Stimulated activated CD8-positive, alpha-beta memory T cell treated with anti-CD3 and anti-CD28 coated beads, Interleukin-4, amount 100 ng/mL, for 4 hours (primary cell): ENCODE results near the gene S100A6.
"Not testable (repeated sequence)": the region's sequence is repeated elsewhere in the genome, so short reads cannot be mapped to it uniquely, and the experiment has no call there.

Experiments
- DNase-seq, 2 donors: peaks; one replicate each; pipeline ENCODE4 v3.0.0-alpha.2; 2020; ENCODE audit warnings: low read depth in 2 of 2, low spot score in 1 of 2

Gene S100A6

DNA sequence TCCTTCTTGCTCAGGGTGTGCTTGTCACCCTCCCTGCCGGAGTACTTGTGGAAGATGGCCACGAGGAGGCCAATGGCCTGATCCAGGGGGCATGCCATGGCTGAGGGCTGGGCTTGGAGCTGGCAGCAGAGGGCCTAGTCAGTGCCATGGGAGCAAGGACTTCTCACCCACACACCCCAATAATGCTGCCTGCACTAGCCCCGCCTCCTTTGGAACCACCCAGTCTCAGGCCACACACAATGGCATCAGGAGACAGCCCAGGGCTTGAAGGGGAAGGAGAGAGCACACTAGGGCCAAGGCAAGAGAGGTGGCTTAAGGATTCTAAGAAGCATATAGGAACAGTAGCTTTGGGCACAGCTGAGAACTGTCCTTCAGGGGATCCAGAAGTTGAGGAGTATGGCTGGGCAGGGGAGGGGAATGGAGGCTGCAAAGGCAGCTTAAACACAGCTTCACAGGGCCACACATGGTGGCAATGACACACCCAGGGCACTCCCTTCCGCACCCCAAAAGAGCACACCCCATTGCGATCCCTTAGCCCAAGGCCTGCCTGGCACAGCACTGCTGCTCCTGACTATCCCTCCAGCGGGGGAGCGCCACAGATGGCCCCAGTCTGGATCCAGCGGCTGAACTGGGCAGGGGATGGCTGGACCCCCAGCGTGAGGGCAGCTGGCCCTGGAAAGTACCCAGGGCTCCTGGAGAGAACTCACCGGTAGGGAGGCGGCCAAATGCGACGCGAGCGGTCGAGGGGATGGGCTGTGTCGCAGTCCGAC, at the start of gene S100A6:
Gene S100A6 (minus strand): TSS at position 750 of the 770 bp plus-strand sequence. CDS start 652 bp downstream, at position 98.
- no peak for DNase-seq

DNA sequence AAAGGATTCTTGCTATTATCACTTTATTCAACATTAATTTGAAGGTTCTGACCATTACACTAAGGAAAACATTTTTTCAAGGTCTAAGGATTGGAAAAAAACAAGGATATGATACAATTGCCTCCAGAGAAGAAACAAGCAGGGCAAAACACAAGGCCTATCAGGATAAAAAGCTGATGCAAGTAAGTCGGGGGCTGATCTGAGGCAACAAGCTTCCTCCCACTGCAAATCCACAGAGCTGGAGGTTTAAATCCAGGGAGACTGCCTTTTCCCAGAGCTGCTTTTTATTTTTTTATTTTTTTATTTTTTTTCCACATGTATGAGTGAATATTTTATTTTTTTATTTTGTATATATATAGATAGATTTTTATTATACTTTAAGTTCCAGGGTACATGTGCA, 49.2 kb upstream of the S100A6 start:
- DNase-seq, result no peak

DNA sequence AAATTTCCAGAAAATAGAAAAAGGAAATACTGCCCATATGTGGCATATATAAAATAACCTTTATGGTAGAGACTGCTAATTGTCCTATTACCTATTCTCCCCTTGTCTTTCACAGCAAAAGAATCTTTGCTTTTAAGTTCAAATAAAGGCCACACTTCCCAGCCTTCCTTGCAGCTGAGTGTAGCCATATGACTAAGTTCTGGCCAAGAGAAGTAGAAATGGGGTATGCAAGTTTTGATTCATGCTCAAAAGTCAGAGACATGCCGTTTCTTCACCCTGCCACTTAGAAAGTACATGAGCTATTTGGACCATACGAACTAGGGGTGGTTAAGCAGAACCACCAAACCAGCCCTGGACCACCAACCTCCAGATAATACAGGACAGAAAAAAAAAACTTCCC, 48.2 kb upstream of the S100A6 start:
- no peak for DNase-seq

DNA sequence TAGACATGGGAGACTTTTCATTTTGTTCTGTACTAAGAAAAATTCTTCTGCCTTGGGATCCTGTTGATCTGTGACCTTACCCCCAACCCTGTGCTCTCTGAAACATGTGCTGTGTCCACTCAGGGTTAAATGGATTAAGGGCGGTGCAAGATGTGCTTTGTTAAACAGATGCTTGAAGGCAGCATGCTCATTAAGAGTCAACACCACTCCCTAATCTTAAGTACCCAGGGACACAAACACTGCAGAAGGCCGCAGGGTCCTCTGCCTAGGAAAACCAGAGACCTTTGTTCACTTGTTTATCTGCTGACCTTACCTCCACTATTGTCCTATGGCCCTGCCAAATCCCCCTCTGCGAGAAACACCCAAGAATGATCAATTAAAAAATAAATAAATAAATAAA, 47.7 kb upstream of the S100A6 start:
- not testable (repeated sequence) for DNase-seq

DNA sequence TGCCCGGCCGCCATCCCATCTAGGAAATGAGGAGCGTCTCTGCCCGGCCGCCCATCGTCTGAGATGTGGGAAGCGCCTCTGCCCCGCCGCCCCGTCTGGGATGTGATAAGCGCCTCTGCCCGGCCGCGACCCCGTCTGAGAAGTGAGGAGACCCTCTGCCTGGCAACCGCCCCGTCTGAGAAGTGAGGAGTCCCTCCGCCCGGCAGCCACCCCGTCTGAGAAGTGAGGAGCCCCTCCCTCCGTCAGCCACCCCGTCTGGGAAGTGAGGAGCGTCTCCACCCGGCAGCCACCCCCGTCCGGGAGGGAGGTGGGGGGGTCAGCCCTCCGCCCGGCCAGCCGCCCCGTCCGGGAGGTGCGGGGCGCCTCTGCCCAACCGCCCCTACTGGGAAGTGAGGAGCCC, 47.0 kb upstream of the S100A6 start:
- not testable (repeated sequence) for DNase-seq

DNA sequence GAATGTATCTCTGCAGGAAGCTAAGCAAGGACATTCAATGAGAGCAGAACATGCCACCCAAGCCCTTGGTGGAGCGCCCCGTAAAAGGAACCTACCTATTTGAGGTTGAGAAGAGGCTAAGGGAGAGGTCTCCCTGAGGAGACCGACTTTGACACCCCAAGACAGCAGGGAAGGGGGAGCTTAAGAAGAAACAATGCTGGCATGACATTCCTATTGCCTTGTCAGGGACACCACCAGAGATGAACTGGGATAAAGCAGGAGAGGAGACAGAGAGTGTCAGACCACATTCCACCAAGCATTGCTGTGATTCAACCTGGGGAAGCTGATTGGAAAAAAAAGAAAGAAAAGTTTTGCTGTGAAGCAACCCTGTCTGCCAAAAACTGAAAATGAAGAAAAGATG, 43.1 kb upstream of the S100A6 start:
- no peak for DNase-seq

DNA sequence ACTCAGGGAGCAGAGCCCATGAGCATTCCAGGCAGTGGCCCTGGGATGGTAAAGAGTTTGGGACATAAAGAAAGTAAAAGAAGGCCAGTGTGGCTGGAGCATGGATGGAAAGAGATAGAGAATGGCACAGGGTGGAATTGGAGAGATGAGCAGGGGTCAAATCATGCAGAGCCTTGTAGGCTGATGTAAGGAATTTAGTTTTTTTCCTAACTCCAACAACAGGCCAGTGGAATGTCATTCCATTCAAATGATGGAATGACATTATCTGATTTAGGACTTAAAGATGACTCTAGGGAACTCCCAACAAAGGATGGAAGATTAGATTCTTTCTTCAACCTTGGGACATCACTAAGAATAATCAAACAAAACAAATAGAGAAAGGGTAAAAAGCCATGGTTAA, 42.7 kb upstream of the S100A6 start:
- DNase-seq, result no peak

DNA sequence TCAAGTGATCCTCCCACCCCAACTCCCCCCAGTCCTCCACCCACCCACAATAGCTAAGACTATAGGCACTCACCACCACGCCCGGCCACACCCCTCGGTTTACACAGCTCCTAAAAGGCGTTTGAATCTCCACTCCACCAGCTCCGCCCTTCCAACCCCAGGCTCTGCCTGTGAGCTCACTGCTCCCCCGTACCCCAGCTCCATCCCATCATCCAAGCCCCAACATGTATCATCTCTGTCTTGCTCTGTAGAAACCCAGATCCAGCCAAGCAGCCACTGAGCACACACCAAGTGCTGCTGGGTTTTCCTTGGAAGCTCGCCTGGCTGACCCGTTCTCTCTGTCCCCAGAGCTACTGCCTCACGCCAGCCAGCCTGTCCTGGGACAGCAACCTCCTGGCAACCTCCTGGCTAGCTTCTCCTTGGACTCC, 41.8 kb upstream of the S100A6 start:
- no peak for DNase-seq

DNA sequence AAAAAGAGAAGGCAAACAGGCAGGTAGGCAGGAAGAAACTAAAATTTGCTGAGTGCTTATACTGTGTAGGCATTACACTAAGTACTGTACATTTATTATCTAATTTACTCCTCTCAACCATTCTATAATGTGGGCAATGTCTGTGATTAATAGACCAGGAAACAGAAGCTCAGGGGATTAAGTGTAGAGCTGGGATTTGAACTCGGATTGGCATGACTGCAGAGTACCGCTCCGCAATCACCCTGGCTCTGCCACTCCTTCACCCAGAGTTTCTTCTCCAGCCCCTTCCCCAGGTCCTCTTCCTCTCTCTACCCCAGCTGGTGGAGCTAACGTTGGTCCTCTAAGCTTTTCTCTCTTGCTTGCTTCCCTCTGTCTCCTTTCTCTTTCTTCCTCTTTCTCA, 41.3 kb upstream of the S100A6 start:
- no peak for DNase-seq

DNA sequence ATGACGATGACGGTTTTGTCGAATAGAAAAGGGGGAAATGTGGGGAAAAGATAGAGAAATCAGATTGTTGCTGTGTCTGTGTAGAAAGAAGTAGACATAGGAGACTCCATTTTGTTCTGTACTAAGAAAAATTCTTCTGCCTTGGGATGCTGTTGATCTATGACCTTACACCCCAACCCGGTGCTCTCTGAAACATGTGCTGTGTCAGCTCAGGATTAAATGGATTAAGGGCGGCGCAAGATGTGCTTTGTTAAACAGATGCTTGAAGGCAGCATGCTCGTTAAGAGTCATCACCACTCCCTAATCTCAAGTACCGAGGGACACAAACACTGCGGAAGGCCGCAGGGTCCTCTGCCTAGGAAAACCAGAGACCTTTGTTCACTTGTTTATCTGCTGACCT, 39.7 kb upstream of the S100A6 start:
- DNase-seq, result not testable (repeated sequence)

DNA sequence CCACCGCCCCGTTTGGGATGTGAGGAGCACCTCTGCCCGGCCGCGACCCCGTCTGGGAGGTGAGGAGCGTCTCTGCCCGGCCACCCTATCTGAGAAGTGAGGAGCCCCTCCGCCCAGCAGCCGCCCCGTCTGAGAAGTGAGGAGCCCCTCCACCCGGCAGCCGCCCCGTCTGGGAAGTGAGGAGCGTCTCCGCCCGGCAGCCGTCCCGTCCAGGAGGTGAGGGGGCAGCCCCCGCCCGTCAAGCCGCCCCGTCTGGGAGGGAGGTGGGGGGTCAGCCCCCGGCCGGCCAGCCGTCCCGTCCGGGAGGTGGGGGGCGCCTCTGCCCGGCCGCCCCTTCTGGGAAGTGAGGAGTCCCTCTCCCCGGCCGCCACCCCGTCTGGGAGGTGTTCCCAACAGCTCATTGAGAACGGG, 39.3 kb upstream of the S100A6 start:
- DNase-seq, result not testable (repeated sequence)

DNA sequence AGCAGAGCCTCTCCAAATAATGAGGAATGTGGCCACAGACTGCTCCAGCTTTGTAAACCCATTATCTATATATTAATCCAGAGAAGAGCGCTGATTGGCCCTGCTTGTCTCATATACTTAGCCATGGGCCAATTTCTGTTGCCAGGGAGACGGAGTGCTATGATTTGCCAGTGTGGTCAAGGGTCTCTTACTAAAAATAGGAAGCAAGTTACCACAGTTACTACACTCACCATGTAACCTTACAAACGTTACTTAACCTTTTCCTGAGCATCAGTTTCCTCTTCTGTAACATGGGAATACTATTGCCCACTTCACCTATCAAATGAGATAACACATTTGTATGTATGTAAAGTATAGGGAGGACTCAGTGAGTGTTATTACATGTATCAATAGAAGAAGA, 37.6 kb upstream of the S100A6 start:
- no peak for DNase-seq

DNA sequence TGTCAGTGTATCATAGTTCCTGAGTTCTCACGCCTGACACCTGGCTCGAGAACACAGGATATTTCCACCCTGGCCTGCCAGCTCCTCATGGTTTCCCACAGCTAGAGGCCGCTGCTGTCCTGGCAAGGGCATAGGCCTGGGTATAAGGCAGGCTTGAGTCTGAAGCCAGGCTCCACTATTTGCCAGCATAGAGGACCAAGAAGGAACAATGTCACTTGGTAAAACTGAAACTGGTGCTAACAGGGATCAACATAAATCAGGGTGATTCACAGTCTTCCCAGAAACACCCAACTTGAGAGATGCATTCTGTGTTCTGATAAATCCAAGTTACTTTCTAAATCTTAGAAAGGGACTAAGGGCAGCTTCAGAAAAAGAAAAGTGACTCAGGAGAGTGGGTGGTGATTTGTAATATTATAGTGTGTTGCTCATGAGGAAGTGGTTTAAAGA, 36.8 kb upstream of the S100A6 start:
- DNase-seq, result no peak

DNA sequence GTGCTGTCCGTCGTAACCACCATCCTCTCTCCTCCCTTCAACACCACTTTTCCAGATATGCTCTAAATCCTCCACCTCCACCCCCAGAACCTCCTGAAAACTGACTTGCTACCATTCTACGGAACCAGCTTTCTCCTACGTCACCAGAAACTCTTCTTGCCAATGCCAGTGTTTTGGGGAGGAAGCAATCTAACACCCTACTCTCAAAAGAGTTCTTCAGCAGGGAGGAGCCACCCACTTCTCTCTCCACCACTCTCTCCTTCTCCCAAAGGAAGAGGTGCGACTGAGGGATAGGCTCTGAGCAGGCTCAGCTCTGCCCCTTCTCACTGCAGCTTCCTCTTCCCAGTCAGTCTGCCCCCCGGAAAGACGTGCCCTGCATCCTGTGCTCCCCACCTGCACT, 35.9 kb upstream of the S100A6 start:
- no peak for DNase-seq

DNA sequence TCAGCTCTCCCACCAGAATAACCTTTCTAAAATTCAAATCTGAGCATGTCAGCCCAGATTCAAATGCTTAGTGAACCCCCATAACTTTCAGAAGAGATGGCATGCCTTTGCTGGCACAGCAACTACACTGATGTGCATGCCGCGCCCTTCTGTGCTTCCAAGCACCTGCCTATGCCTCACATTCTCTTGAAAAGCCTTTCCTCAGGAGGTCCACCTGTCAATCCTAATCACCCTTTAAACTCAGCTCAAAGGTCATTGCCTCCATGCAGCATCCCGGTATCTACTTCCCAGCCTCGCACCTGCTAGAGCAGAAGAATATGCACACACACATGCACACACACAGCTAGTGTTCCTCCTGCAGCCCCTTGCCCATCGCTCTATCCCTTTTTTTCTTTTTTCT, 35.1 kb upstream of the S100A6 start:
- no peak for DNase-seq

DNA sequence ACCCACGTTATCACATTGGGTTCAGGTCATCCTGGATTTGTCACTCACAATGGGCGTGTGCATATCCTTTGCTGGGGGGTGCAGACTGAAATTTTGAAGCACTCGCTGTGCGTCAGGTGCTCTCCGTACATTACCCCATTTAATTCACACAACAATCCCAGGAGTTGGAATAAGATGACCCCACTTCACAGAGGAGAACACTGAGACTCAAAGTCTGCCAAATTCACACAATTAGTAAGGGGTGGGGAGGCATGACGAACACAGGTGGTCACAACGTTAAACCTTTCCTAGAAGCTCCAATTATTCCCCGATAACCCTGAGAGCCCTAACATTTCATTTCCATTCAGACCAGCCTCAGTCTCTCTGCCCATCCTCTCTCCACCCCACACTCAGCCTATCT, 33.7 kb upstream of the S100A6 start:
- DNase-seq, result no peak

DNA sequence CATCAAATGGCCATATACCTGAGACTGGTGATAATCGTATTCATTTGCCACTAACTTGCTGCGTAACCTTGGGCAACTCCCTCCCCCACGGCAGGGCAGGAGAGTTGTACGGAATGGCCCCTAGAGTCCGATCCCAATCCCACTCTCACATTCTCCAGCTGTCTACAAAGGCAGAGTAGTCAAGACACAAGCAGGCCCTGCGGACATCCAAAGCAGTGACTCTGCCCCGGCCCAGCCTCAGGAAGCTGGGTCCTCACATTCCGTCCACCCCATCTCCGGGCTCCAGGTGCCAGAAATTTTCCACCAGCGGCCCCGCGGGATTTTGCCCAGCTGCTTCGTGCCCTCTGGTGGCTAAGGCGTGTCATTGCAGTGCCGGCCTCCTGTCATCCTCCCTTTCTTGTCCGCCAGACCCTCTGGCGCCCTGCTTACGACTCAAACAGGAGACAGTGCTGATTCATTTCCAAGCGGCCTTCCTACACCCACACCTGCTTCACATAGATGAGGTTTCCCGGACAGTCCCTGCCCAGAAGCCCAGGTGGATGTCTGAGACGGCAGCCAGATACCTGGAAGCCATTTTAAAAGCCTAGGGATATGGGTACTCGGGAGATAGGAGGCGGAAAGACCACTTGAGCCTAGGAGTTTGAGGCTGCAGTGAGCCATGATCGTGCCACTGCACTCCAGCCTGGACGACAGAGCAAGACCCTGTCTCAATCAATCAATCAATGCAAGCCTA, 32.7 kb upstream of the S100A6 start:
- peak; percentile 51 to 69 for DNase-seq

DNA sequence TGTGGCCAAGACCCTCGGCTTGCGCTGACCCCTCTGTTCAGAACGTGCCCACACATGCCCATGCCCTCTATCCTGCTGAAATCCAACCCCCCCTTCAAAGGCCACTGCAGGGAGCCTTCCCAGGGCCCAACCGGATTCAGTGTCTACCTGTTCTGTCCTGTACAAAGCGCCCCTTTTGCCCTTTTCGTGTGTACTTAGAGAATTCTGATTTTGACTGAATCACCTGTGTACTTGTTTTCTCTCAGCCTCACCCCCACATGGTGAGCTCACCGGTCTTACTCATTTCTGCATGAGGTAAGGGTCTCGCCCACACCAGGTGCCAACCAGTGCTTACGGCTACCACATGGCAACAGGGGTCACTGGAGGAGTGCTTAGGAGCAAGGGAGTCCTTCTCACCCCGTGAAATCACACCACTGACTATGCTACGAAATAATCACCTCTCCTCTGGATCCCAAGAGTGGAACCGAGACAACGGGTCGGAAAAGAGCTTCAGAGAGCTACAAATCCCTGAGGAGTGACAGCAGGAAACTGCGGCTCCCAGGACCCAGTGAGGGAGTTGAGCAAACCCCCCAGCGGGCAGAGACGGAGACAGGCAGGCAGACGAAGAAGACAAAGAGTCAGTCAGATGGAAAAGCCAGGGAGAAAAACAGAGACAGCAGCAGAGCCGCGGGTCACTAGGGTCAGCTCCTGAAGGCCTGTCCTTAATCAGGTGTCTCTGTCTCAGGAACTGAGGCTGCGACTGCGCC, 32.0 kb upstream of the S100A6 start:
- no peak for DNase-seq

DNA sequence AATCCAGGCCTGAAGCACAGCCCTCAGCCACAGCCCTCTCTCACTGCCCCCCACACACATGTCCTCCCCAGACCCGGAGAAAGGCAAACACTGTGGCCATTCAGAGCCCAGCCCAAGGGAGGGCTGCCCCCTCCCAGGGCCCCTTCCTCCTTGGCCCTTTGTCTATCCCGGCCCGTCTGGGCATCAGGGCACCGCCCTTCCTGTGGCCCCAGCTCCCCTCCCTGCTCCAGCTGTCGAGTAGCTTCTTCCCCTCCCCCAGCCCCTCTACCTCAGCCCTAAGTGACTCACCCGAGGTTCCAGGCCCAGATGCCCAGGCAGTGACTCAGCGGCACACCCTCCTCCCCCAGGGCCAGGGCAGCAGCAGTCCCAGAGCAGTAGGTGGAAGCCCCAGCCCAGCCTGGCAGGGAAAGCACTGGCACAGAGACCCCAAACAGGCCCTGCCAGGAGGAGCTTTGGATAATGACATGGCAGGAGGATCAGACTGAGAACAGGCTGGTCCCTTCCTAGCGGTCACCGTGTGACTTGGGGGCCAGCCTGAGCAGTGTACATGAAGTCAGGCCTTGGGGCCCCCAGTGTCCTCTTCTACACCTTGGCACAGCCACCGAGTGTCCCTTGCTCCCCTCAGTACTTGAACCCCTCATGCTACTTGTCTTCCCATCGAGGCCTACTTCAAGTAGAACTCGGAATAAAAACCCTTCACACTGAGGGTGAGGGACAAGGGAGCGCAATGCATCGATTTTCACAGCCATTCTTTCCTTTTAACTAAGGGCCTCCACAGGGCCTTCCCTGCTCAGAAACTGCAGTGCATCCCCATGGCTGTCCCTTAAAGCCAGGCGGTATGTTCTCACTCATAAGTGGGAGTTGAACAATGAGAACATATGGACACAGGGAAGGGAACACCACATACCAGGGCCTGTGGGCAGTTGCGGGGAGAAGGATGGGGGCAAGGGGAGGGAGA, 30.9 kb upstream of the S100A6 start:
- DNase-seq, result peak; percentile 74 to 84

DNA sequence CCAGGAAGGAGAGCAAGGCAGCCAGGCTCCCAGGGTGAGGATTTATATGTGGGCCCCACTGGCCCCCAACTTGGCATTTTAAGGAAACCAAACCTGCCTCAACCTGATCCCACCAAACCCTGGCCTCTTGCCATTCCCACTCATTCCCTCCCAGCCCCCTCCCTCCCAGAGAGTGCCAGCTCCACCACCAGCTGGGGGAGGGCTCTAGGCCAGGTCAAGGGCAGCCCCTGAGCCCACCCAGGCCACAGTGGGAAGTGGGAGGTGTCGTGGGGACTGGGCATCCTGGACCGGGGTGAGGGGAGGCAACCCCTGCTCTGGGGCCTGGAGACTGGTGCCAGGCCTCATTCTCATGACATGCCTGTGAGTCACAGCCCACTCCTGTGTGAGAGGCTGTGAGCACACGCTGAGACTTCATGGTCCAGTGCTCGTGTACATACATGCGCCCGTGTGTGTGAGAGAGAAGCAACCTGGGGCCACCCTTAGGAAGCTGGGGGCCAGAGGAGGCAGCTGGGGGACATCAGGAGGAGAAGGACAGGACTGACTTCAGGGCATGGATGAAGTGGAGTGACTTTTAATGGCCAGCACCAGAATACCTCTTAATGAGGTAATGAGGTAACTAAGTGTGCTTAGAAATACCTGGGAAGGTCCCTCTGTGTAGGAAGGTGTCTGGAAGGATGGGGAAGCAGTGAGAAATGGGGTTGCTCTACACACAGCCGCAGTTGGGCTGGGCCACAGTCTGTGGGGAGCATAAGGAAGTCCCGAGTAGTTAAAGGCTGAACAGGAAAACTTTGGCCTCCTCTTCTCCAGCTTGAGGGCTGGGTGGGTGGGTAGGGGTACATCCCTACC, 30.0 kb upstream of the S100A6 start, which contains the start of gene S100A2:
Gene S100A2 (minus strand): TSS at position 316 of the 846 bp plus-strand sequence. CDS start 1,967 bp downstream, outside the sequence.
- DNase-seq, result no peak
